Kidney capillary endothelial cell (primary cell): ENCODE data around the gene MRGPRD.

Experiments
- DNase-seq: peaks from one replicate; pipeline ENCODE4 v3.0.0-alpha.2; 2018; ENCODE audit warnings: low spot score

The MRGPRD gene, protein sequence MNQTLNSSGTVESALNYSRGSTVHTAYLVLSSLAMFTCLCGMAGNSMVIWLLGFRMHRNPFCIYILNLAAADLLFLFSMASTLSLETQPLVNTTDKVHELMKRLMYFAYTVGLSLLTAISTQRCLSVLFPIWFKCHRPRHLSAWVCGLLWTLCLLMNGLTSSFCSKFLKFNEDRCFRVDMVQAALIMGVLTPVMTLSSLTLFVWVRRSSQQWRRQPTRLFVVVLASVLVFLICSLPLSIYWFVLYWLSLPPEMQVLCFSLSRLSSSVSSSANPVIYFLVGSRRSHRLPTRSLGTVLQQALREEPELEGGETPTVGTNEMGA

DNA sequence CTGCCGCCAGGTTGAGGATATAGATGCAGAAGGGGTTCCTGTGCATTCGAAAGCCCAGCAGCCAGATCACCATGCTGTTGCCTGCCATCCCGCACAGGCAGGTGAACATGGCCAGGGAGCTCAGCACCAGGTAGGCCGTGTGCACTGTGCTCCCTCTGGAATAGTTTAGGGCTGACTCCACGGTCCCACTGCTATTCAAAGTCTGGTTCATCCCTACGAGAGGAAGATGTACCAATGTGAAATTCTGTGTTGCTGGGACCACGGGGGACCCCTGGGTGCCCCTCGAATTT is at the start of gene MRGPRD:
Gene MRGPRD (minus strand): TSS at position 211 of the 290 bp plus-strand sequence. CDS start 0 bp downstream, at position 211.
- DNase-seq: no peak

DNA sequence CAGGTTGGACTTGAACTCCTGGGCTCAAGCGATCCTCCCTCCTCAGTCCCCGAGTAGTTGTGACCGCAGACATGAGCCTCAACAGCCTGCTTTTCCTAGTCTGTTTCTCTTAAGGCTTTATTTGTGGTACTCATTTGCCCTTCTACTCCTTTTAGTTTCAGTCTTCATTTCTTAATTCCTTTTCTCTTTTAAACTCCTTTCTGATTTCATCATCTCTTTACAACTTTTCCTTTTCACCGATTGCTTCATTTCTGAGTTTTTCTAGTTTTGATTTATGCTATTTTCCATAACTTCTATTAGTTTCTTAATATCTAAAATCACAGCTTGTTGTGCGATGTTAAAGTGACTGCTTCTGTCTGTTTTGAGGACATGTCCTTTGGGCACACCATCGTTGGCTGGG is 49.5 kb upstream of the MRGPRD start:
- DNase-seq: no peak

DNA sequence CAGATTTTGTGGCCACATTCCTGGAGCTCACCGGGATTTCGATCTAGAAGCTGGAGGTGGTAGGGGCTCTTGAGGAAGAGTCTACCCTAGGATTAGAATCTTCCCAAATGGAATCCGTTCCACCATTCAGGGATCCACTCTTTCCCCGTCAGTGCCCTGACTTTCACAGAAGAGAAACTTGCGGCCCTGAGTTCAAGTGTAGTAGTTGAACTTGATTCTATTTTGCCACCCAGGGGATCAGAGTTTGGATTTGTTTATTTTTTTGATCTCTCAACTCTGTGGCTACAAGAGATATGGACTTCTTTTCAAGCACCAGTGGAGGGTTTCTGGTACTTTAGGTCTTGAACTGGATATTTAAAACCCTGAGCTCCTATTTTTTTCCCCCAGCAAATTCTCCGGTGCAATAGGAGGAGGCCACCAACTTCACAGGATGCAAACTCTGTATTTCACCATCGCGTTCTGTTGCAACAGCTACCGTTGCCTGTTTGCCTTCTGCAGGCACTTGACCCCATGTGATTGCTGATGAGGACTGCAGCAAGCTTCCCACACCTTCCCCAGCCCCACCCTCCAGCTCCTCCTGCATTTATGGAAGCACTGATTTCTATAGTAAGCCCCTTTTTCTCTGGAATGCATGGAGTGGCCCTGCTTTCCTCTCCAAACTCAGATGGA is 47.1 kb upstream of the MRGPRD start:
- DNase-seq: no peak

DNA sequence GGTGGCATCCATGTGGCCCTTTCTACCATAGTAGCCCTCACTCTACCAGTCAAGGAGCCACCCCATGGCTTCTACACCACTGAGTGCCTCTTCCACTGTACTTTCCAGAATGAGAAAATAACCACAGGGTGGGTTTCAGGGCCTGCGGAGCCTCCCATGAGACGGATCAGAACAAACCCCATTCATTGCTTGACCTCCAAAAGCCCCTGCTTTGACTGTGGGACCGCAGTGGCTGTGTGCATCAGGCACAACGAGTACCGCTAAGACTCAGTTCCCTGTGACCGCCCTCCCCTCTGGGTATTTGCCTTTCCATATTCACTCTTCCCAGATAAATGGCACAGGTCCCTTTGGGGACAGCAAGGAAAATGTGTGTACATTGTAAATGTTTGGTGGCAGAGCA is 43.7 kb upstream of the MRGPRD start:
- DNase-seq: no peak

DNA sequence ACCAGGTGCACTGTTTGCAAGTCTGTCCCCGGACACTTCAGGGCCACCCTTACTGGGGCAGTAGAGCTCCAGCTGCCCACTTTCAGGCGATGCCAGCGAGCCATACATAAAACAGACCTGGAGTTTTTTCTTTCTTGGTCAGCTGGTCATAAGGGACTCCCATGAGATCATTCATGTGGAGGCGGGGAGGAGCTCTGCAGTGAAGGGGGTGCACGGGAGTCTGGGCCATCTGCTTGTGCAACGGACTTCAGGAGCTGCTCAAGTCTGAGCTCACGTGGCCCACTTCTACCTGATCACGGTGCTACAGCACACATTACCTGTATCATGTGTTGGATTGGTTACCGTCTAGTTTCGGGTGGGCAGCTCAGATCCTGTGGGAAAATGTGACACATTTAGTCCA is 41.5 kb upstream of the MRGPRD start:
- DNase-seq: no peak

DNA sequence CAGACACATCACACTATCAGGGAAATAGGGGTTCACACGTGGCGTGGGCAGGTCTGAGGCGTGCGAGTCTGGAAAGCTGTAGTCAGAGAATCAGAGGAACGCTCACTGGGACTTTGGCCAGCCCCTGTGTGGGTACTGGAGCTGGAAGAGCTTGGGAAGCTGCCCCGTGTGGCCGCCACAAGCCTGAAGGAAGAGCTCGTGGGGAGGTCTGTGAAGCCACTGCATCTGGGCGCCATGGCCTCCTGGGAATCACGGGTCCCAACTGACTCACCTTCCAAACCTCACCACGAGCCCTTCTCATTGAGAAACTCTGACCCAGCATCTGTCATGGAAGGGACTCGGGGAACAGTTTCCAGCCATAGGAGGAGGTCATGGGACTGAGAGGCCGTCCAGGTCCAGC is 38.1 kb upstream of the MRGPRD start:
- no peak for DNase-seq

DNA sequence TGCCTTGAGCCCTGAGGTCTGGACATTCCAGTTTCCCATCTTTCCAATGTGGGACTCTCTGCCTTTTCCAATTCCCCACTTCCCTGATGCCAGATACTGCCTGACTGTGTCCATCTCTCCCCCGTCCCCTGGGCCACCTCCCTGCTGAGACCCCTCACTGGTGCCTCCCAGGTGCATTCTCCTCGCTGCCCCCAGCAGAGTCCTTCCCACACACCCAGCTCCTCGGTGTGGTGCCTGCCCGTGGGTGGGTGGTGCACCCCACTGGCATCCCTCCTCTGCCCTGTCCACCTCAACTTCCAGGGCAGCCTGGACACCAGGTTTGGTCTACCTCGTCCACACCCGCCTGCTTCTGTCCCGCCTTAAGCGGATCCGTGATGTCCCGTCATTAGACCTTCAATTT is 37.2 kb upstream of the MRGPRD start:
- DNase-seq: no peak

DNA sequence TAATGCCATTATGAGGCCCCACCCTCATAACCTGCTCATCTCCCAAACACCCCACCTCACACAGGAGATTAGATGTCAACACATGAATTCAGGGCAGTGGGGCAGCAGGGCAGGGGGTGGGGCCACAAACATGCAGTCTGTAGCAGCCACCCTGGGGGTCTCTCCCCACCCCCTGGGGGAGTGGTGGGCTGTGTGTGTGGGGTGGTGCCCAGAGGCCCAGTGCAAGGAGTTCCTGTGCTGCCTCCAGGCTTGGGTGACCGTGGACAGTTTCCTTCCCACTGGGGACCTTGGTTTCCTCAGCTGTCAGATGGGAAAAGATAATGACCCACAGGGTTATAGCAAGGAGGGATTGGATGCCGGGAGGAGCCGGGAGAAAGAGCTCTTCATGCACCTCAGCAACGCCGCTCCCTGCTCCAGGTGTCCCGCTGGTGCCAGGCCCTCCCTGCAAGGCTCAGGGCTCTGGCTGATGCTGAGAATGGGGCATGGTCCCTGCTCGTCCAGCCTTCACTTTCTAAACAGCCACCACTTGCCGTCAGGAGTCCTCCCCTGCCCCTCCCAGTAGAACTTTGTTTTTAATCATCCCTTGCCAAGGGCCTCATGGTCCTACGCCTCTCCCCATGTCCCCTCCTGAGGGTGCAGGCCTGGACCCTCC is 34.2 kb upstream of the MRGPRD start:
- no peak for DNase-seq

DNA sequence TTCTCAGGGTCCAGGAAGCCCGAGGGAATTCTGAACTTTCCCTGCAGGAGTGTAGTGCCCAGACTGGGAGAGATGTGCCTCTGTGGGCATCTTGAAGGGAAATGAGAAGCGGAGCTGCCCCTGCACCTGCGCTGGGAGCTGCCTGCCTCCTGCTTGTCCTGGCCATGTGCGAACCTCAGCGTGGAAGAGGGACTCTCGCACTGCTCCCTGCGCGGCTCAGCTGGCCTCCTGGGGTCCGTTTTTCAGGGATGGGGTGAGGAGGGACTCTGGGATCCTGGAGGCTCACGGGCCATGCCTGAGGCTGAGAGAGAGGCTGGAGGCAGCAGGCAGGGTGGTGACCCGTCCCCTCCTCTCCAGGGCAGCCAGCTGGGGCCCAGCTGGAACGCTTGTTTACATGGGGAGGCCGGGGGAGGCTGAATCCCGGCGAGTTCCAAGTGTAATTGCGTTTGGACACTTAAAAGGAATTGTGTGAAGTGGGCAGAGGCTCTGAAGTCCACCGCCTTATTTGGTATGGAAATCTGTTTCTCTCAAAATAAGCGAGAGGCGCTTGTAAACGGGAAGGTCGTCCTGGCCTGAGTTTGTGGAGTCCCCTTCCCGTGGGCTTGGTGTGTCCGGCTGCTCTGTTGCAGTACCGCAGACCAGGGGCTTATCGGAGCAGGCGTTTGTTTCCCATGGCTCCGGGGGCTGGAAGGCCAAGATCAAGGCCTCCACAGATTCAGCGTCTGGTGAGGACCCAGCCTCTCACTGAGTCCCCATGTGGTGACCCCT is 33.5 kb upstream of the MRGPRD start:
- no peak for DNase-seq

DNA sequence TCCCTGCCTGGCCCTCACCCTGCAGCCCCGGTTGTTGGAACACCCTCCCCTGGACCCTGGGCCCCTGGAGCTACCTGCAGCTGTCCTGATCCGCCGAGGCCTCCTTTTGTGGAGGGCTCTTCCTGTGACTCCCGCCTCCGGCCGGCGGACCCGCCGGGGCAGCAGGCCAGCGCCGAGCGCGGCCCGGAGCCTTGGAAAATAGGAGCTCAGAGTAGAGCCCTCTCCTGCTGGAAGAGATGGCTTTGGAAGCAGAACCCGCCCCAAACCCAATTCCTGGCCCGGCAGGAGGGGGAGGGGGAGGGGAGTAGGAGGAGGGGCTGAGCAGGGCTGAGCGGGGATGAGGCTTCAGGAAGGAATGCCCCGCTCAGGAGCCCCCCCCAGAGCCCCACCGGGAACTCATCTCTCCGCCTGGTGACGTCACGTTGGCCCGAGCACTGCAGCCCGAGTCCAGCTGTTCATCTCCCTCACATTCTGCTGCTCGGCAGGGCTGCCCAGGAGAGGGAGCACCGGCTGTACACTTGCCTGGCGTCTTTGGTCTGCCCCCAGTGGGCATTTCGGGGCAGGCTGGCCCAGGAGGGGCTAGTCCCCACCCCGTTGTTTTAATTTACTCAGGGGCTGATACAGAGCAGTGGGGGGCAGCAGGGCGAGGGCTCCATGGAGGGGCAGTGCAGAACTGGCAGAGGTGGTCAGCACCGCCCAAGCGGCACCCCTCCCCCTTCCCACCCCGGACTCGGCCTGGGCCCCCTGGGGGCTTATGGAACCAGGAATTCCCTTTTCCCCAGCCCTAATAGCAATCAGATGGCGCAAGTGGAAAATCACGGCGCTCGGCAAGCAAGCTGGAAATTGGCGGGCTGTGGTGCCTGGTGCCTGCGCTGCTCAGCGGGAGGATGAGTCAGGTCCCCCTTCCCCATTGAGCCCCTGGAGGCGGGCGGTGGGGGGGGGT is 32.5 kb upstream of the MRGPRD start, which contains the start of gene MRGPRF:
Gene MRGPRF (minus strand): TSS at position 238 of the 943 bp plus-strand sequence. CDS start 3,345 bp downstream, outside the sequence.
- no peak for DNase-seq

DNA sequence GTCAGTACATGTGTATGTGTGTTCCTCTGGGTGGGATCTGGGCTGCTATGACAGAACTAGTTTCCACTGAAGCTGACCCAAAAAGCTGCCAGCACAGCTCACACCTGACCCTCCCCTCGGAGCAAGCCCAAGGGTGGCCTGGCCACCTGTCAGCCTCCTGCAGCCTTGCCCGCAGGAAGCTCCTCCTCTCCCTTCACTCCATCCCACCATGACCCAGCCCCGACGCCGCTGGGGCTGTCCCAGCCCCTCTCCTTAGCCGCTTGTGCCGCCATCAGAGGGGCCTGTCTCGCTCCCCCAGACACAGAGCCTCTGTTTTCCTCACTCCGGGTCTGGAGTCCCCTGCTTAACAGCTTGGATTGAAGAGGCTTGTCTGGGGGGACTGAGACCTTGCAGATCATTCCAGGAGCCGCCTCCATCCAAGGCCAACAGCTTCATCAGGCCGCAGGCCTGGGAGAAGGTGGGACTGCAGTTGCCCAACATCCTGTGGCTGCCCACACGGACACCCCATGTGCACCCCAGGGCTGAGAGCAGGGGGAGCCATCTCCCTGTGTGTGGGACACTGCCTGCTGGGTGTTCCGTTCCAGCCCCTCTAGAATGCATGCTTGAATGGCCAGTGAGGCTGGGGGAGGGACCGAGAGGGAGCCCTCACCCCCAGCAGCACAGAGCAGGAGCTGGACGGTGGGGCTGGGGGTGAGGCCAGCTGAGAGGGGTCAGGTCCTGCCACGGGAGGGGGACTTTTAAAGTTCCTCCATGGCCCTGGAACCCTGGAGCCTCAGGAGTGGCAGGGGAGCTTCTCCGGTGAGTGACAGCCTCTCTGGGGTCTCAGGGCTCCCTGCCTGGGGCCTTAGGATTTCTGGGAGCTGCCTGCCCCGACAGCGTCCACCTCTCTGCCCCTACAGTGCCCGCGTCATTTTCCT is 31.6 kb upstream of the MRGPRD start:
- no peak for DNase-seq

DNA sequence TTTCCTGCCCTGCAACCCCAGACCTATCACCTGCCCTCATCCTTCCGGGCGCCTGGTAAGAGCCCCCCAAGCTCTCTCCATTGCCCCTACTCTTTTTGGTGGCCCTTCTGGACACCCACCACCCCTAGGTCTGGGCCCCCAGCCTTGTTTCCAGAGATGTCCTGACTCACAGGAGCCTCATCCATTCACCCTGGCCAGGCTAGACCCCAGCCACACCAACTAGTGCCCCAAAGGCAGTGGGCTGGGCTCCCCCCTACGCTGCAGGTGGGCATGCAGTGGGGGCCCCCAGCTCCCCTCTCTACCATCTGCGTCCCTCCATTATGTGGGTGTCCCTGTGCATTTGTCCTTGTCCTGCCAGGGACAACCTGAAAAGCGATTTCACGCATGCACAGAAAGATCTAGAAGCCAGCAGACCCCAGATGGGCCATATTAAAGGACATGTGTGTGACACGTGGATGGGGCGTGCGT is 30.9 kb upstream of the MRGPRD start:
- no peak for DNase-seq

DNA sequence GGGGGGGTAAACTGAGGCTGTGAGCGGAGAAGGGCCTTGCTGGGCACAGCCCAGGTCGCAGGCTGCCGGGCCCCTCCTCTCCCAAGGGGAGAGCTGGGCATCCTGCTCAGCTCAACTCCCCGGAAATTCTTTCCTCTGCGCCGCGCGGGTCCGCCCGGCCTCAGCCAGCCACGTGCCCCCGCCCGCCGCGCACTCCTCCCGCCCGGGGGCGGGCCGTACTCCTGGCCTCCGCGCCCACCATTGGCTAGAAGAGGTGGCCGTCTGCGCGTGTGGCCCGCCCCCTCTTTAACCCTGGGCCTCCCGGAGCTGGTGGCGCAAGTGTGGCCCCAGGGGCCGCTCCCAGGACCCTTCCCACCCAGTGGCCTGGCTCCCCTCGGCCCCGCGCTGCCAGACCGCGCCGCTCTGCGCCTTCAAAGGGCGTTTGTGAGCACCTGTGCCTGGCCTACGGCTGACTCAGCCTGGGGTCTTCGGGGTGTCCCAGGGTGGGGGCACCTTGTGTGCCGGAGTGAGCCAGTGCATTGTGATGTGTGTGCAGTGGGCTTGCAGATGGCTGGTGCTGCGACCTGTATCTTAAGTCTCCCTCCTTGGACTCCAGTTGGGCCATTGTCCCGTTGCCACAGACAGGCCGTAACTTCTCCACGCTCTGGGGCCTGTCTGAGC is 30.3 kb upstream of the MRGPRD start:
- DNase-seq: no peak

DNA sequence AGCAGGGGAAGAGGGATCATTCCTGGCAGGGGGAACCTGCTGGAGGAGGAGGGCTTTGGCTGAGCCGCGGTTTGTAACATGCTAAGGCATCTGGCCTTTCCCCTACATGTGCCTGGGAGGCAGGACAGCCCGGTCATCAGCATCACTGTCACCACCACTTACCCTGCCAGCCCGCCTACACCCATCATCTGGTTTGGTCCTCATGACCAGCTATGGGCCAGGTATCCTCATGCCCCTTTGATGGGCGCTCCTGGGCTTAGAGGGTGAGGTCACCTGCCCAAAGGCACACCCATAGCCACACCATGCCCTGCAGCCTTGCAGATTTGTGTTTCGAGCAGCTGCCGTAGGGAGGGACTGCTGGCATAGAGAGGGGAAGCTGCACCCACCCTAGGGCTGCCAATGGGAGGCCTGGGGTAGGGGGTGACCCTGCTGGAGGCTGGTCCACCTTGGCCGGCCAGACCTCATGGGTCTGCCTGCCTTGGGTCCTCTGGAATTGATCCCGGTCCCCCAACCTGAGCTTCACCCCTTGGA is 29.6 kb upstream of the MRGPRD start:
- no peak for DNase-seq

DNA sequence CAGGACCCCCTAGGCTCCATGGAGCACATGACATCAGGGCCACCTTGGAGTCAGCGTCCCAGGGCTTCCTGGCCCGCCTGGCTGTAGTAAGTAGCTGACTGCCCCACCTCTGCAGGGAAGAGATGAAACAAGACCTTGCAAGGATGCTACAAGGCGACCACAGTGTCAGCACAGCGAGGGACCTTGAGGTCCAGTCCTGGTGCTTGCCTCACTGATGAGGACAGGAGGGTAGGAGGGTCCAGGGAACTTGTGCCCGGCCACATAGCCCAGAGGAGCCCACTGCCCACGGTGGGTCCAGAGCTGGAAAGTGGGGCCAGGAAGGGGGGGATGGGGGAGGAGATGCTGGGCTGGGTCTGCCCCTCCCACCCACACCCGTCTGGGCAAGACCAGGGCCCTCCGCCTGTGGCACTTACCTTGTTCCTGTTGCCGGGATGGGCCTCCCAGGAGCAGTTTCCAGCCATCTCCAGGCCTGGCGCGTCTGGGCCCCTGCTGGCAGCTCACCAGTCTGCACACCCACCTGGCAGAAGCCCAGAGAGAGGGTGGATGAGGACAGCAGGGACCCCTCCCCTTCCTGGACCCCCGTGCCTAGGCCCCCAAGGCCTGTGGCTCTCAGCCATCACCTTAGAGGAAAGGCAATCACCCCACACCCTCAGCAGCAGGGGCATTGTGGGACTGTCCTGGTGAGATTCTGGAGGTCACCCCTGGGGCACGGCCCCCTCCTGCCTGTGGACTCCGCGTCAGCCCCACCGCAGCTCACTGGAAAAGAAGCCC is 28.8 kb upstream of the MRGPRD start:
- no peak for DNase-seq

DNA sequence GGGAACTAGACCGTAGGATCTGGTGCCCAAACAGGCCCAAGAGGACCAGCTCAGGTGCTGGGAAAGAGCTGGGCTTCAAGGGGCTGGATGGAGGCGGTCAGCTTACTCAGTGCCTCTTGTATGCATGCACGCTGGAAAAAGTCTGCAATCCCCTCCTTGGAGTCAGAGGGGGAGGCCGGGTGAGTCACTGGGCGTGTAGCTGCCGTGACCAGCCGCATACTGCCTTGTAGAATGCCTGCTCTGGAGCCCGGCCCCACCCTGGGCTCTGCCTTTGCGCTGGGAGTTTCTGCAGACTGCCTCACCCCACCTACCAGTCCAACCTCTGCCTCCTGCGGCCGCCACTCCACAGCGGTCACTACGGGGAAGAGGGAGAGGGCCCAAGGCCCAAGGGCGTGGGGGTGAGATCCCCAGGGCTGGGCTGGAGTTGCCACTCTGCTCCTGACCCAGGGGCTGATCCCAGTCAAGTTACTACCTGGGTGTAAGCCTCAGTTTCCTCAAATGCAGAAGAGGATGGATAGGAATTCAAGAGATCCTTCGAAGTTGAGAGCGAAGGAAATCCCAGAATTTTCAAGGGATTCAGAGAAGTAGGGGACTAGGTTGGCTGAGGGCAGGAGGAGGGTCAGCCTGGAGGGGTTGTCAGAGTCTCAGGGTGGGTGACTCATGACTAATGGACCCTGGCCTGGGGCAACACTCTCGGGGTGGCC is 28.1 kb upstream of the MRGPRD start:
- peak; percentile 38 for DNase-seq

DNA sequence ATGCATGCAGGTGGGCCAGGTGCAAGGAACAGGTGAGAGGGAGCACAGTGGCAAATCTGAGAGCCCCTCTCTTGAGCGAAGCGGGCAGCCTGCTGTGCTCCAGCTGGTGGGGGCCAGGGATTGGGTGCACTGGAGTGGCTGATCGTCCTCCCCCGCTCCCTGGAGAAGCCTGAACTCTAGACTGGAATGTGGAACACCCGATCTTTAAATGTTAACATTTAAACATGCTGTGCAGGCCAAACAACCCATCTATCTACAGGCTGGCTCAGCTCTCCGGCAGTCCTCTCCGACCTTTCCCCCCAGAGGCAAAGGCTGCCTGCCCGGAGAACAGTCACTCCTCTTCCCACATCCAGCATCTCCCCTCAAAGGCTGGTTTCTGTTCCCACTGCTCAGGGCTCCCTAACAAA is 27.2 kb upstream of the MRGPRD start:
- no peak for DNase-seq

DNA sequence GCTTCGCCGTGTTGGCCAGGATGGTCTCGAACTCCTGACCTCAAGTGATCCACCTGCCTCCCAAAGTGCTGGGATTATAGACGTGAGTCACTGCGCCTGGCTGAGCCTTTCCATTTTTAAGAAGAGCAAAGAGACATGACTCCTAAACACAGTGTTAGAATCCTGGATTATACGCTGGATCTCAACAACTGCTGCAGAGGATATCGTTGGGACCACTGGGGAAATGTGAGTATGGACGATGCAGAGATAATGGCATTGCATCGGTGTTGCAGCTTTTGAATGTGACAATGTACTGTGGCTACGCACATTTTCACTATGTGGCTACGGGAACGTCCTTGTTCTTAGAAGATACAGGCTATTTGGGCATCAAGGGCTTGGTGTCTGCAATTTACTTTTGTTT is 26.0 kb upstream of the MRGPRD start:
- DNase-seq: no peak
